ENCODE measurements around the gene SRP68.

The SRP68 gene

GRCh38 chr17:76085066-76085730 is 12.9 kb upstream of the SRP68 start:
- DNase-seq (ENCODE audit: low read depth): no peak
- no peak overlapping the region for H3K4me3 ChIP-seq (ENCODE audit: control insufficient read depth, low read depth, low read length)
- no peak for TF ChIP-seq CTCF (IDR thresholded peaks at IDR 0.05; ENCODE audit: control insufficient read depth, insufficient read depth, low read depth, low read length, missing control alignments)

GRCh38 chr17:76083536-76084182 is 11.3 kb upstream of the SRP68 start:
- TF ChIP-seq CTCF (IDR thresholded peaks at IDR 0.05; ENCODE audit: control insufficient read depth, insufficient read depth, low read depth, low read length, missing control alignments): no peak
- H3K4me3 ChIP-seq (ENCODE audit: control insufficient read depth, low read depth, low read length): no peak overlapping the region
- DNase-seq (ENCODE audit: low read depth): no peak

GRCh38 chr17:76082326-76083251 is 10.3 kb upstream of the SRP68 start:
- H3K4me3 ChIP-seq (ENCODE audit: control insufficient read depth, low read depth, low read length): no peak overlapping the region
- no peak for TF ChIP-seq CTCF (IDR thresholded peaks at IDR 0.05; ENCODE audit: control insufficient read depth, insufficient read depth, low read depth, low read length, missing control alignments)
- no peak for DNase-seq (ENCODE audit: low read depth)

- no peak overlapping the region for H3K4me3 ChIP-seq (ENCODE audit: control insufficient read depth, low read depth, low read length)
- DNase-seq (ENCODE audit: low read depth): no peak
- no peak for TF ChIP-seq CTCF (IDR thresholded peaks at IDR 0.05; ENCODE audit: control insufficient read depth, insufficient read depth, low read depth, low read length, missing control alignments)
These were observed 9.2 kb upstream of the SRP68 start for GRCh38 chr17:76081295-76082210.

GRCh38 chr17:76080768-76081287 is 8.5 kb upstream of the SRP68 start:
- DNase-seq (ENCODE audit: low read depth): no peak
- no peak overlapping the region for H3K4me3 ChIP-seq (ENCODE audit: control insufficient read depth, low read depth, low read length)
- no peak for TF ChIP-seq CTCF (IDR thresholded peaks at IDR 0.05; ENCODE audit: control insufficient read depth, insufficient read depth, low read depth, low read length, missing control alignments)
